ENCODE measurements around the gene CEP128. TPM values are rescaled to one million over a fixed set of nuclear protein-coding genes. Genes with fewer than 3 reads are reported as not detected.
A peak's percentile ranks its signal among the peaks of the same experiment; 100 is the strongest.

The CEP128 gene
- total RNA-seq, 4 donors from 2014 or later: 1.9 to 9.7 (median 4.0) TPM

- in situ Hi-C loops (cut with MboI; ENCODE audit: low pct_ligation_motif_present in 1 of 4, low pct_unique_long_range_greater_than_20kb in 1 of 4, low sequenced_read_pairs in 3 of 4): loop anchor here in 3 of 4 donors (25.0 kb wide), 1 partner anchor 484 kb away; no protein-coding TSS in a partner anchor
- 65% methylated on average over 2 of the region's 2 CpGs; no CpG with 5 or more reads in 1 of the 2 donors for WGBS, 2 donors (ENCODE audit: low coverage in 1 of 2)
Measured at GRCh38 chr14:80978403-80978802, 36.9 kb upstream of the CEP128 start.

GRCh38 chr14:80977221-80977620, 35.7 kb upstream of the CEP128 start:
- no peak for TF ChIP-seq POLR2AphosphoS5 (IDR thresholded peaks at IDR 0.05)
- no peak for TF ChIP-seq CTCF (IDR thresholded peaks at IDR 0.05)
- no peak for TF ChIP-seq POLR2A (IDR thresholded peaks at IDR 0.05)
- no peak for TF ChIP-seq EP300 (IDR thresholded peaks at IDR 0.05; ENCODE audit: low read depth)
- no peak overlapping the region for H3K27ac ChIP-seq
- in situ Hi-C loops (cut with MboI; ENCODE audit: low pct_ligation_motif_present in 1 of 4, low pct_unique_long_range_greater_than_20kb in 1 of 4, low sequenced_read_pairs in 3 of 4) (loop anchor here in 3 of 4 donors (25.0 kb wide), 1 partner anchor 485 kb away; no protein-coding TSS in a partner anchor), intact Hi-C loops (cut with DNase I; ENCODE audit: low total_unique reads) (no loop called here)
- peaks cover 4% of the 10 kb centered on the region for H3K27me3 ChIP-seq
- H3K36me3 ChIP-seq: no peaks in the 10 kb centered on the region
- peaks cover 0 to 14% (median 2%) of the 10 kb centered on the region in 4 donors for H3K4me1 ChIP-seq
- H3K9me3 ChIP-seq: no peaks in the 10 kb centered on the region
- DNase-seq: no peak
- H3K4me3 ChIP-seq: no peak overlapping the region

More at GRCh38 chr14:80978403-80978802, 36.9 kb upstream of the CEP128 start:
- TF ChIP-seq EP300 (IDR thresholded peaks at IDR 0.05; ENCODE audit: low read depth): no peak
- no peak for TF ChIP-seq POLR2A (IDR thresholded peaks at IDR 0.05)
- no peak for TF ChIP-seq POLR2AphosphoS5 (IDR thresholded peaks at IDR 0.05)
- TF ChIP-seq CTCF (IDR thresholded peaks at IDR 0.05): no peak
- H3K27me3 ChIP-seq: peaks cover 4% of the 10 kb centered on the region
- peaks cover 0 to 14% (median 2%) of the 10 kb centered on the region in 4 donors for H3K4me1 ChIP-seq
- DNase-seq: no peak
- H3K36me3 ChIP-seq: no peaks in the 10 kb centered on the region
- H3K9me3 ChIP-seq: no peaks in the 10 kb centered on the region
- no peak overlapping the region for H3K4me3 ChIP-seq
- H3K27ac ChIP-seq: no peak overlapping the region
- intact Hi-C loops (cut with DNase I; ENCODE audit: low total_unique reads): no loop called here

GRCh38 chr14:80974679-80975078, 33.1 kb upstream of the CEP128 start:
- Histone ChIP-seq H3K27me3 (no peaks in the 10 kb centered on the region), H3K4me1 (peaks cover 0 to 9% (median 2%) of the 10 kb centered on the region in 4 donors), H3K36me3 (no peaks in the 10 kb centered on the region), H3K9me3 (no peaks in the 10 kb centered on the region), H3K4me3 (no peak overlapping the region), H3K27ac (peak overlapping the region in 1 of 4 donors; percentile 9)
- intact Hi-C loops (cut with DNase I; ENCODE audit: low total_unique reads) (no loop called here), in situ Hi-C loops (cut with MboI; ENCODE audit: low pct_ligation_motif_present in 1 of 4, low pct_unique_long_range_greater_than_20kb in 1 of 4, low sequenced_read_pairs in 3 of 4) (loop anchor here (25.0 kb wide), 1 partner anchor 488 kb away; no protein-coding TSS in a partner anchor)
- WGBS, 2 donors (ENCODE audit: low coverage in 1 of 2): 57 to 65% methylated on average over 2 of the region's 2 CpGs
- no peak for DNase-seq
- TF ChIP-seq CTCF (IDR thresholded peaks at IDR 0.05) (no peak), POLR2AphosphoS5 (IDR thresholded peaks at IDR 0.05) (no peak), EP300 (IDR thresholded peaks at IDR 0.05; ENCODE audit: low read depth) (no peak), POLR2A (IDR thresholded peaks at IDR 0.05) (no peak)

GRCh38 chr14:80973931-80974641, 32.5 kb upstream of the CEP128 start:
- 17 to 66% methylated on average over 2 to 5 of the region's 5 CpGs for WGBS, 2 donors (ENCODE audit: low coverage in 1 of 2)
- Histone ChIP-seq H3K4me1 (peaks cover 0 to 9% (median 2%) of the 10 kb centered on the region in 4 donors), H3K36me3 (no peaks in the 10 kb centered on the region), H3K4me3 (no peak overlapping the region), H3K27ac (peak overlapping the region in 1 of 4 donors; percentile 9), H3K27me3 (no peaks in the 10 kb centered on the region), H3K9me3 (no peaks in the 10 kb centered on the region)
- no peak for DNase-seq
- intact Hi-C loops (cut with DNase I; ENCODE audit: low total_unique reads): no loop called here
- in situ Hi-C loops (cut with MboI; ENCODE audit: low pct_ligation_motif_present in 1 of 4, low pct_unique_long_range_greater_than_20kb in 1 of 4, low sequenced_read_pairs in 3 of 4): loop anchor here in 1 of 4 donors (25.0 kb wide), 1 partner anchor 488 kb away; no protein-coding TSS in a partner anchor
- TF ChIP-seq POLR2A (IDR thresholded peaks at IDR 0.05) (no peak), EP300 (IDR thresholded peaks at IDR 0.05; ENCODE audit: low read depth) (no peak)

Measured in transverse colon (tissue), 4 donors.